Mesenteric fat pad (tissue), 1 donor: ENCODE results near the gene XKR7. TPM values are rescaled to one million over a fixed set of nuclear protein-coding genes. Genes with fewer than 3 reads are reported as not detected.

ENCODE experiments used
- DNase-seq: peaks from one replicate; pipeline ENCODE4 v3.0.0-alpha.2; 2020; ENCODE audit warnings: low spot score
- total RNA-seq: library from RNA; stranded (reverse); fragmentation: NEBNext Ultra II Directional; extraction: Animal tissue kit (Norgen Biotek cat#: 25700); gene quantifications from one replicate; pipeline ENCODE4 v1.2.1, GENCODE V29; 2021
- donor health status: DM: yes; HTN: yes; CAD: no.

XKR7 gene
- total RNA-seq, 1 donor from 2014 or later, result not detected

- DNase-seq, result no peak
These were observed 24.9 kb upstream of the XKR7 start for GRCh38 chr20:31943052-31943471.

- no peak for DNase-seq
These were observed 22.6 kb upstream of the XKR7 start for GRCh38 chr20:31945319-31945718.

DNA sequence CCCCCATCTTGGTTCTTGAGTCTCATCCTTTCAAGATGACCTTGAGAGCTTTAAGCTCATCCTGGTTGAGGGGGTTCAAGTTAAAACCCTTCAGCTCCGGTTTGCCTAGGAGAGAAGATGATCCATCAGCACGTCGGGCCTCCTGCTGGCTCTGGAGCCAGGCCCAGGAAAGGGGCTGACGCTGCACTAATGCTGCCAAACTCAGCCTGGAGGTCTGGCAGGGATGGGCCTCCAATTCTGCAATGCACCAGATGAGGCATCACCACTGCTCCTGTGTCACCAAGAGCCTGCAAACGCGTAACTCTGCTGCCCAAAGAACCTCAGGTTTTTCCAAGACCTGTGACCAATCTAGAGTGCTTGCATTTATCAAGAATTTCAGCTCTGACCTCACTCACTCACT, 22.2 kb upstream of the XKR7 start:
- DNase-seq, result no peak

DNA sequence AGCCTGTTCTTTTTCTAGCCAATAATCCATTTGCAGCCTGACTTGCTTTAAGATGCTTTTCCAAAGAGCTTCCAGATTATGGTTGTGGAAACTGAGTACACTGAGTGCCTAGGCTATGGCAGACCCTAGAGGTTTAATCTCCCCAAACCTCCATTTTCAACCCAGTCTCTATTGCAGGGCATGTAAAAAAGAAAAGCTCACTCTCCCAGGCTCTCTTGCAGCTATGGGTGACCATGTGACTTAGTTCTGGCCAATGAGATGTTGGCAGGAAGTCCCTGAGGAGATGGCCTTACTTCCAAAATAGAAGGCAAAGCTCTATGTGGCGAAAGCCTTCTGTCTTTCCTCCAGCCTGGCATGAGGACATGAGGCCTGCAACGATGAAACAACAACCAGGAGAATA, 19.9 kb upstream of the XKR7 start:
- no peak for DNase-seq

GRCh38 chr20:31949877-31950646, 17.9 kb upstream of the XKR7 start:
- no peak for DNase-seq

- DNase-seq, result no peak
These were observed 16.8 kb upstream of the XKR7 start for GRCh38 chr20:31951203-31951529.

- DNase-seq, result peak; percentile 98
These were observed 16.2 kb upstream of the XKR7 start, which contains the start of gene PDRG1 for GRCh38 chr20:31951530-31952453. Gene PDRG1, minus strand, starts transcription at chr20:31952046. Its CDS starts 85 bp downstream, at chr20:31951961.

DNA sequence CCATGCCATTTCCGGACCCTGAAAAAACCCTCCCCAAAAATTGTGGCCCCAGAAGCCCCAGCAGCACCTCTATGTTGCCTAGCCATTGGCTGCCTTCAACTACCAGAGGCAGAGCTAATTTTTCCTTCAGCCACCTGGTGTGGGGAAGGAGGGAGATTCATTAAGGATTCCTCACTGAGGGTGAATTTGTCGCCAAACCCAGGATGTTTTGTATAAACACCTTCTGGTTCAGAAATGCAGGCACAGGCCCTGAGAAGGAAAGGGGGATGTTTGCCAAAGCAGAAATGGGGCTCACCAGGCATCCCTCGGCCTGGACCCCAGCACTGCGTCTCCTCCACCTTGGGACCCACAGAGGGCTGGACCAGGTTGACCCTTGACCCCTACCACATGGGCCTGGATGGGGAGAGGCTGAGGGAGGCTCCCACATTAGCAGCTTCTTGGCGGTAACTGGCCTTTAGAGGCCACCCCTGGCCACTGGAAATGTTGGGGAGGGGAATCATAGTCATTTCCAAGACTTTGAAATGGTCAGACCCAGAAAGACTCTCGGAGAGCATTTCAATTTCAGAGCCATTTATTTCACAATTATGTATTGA, 14.3 kb upstream of the XKR7 start:
- DNase-seq, result no peak

- DNase-seq, result no peak
These were observed 13.5 kb upstream of the XKR7 start for GRCh38 chr20:31954500-31954899.

- DNase-seq, result no peak
These were observed 11.1 kb upstream of the XKR7 start for GRCh38 chr20:31956556-31957526.

DNA sequence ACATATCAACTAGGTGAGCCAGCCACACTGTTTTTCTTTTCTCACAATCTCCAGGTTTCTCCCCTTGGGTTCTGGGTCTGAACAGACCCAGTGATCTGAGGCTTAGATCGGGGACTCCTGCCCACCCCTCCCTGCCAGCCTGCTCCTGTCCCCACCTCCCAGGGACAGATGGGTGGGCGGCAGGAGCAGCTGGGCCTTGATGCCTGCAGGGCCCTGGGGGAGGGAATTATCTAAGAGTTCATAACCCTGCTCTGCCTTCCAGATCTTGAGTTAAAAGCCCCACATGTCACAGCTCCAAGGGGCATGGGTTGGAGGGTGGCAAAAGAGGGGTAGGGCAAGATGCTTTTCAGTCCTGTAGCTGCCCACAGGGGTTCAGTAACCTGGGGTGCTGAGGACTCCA, 5.2 kb upstream of the XKR7 start:
- no peak for DNase-seq

DNA sequence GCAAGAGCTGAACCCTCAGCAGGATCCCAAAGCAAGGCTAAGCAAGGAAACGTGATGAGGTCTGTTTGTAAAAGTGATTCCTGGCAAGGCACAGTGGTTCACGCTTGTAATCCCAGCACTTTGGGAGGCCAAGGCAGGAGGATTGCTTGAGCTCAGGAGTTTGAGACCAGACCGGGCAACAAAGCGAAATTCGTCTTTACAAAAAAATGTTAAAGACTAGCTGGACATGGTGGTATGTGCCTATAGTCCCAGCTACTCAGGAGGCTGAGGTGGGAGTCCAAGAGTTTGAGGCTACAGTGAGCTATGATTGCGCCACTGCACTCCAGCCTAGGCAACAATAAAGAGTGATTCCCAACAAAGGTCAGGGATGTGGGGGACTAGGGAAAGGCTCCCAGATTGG, 4.1 kb upstream of the XKR7 start:
- no peak for DNase-seq

GRCh38 chr20:31966991-31967655, 828 bp upstream of the XKR7 start:
- no peak for DNase-seq

GRCh38 chr20:31968291-31969126, 558 bp downstream of the XKR7 start:
- DNase-seq, result peak; percentile 93

DNA sequence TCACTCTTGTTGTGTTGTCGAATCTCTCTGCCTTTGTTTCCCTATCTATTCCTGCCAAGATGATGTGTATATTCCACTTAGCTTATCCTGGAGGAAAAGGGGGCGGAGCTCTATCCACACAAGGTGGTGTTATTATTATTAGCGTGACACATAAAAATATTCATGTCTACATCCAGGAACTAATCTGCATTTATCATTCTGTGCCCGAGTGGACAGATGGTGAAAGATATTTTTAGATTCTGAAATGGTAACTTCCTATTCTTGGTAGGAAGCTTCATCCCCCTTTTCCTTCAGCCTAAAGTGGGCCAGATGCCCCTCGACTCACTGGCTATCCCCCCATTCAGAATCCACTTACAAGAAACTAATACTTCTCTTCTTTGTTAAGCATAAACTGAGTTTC, 2.0 kb downstream of the XKR7 start:
- DNase-seq, result no peak

GRCh38 chr20:31972471-31973021, 4.6 kb downstream of the XKR7 start:
- no peak for DNase-seq

DNA sequence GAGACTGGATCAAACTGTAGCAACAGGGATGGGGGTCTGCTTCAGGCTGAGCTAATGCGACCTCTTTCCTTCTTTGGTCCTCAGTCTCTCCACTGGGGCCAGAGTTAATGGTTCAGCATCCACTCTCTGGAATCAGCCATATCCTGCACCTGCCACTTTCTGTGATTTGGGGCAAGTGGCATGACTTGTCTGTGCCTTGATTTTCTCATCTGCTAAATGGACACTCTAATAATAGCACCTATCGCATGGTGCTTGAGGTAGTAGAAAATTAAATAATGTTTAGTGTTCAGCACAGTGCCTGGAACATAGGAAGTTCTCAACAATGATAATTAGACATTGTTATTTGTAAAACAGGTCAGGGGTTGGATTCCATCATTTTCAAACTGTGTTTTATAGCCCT, 6.3 kb downstream of the XKR7 start:
- DNase-seq, result no peak

DNA sequence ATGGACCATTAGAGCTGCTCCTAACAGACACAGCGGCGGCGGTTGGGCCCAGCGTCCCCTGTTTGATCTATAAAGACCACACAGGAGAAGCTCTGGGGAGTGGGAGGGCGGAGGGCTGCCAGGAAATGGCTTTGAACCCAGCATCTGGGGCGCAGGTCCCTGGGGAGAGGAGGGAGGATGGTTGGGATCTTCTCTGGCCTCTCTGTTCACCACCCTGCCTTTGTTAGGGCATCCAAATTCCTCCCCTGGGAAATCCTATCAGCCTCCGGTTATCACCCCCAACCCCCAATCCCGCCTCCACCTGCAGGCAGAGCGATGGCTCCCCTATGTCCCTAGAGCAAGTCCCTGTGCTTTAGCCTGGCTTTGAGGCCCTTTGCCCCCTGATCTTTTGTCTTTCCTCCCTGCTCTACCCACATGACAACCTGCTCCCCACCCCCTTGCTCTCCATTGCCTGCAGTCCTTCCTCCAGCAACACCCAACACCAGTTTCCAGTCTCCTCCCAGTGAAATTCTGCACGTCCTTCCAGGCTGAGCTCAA, 7.1 kb downstream of the XKR7 start:
- DNase-seq, result no peak

DNA sequence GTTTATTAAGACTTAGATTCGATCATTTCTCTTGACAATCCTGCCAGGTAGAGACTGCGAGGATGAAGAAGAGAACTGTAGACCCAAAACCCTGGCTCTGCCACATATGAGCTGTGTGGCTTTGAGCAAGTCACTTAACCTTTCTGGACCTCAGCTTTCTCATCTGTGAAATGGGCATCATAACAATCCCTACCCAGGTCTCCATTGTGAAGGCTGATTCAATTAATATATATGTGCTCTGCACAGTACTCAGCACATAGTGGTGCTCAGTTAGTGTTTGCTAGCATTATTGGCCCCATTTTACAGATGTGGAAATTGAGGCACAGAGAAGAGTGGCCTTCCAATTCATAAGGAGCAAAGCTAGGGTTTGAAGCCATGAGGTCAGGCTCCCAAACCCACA, 7.9 kb downstream of the XKR7 start:
- no peak for DNase-seq
